NB4 (cell line): ENCODE data around the gene ACSM4.

Source experiments
- DNase-seq: peaks from one replicate; pipeline ENCODE4 v3.0.0; 2010; ENCODE audit warnings: low read depth
- H3K4me3 ChIP-seq: one replicate; pipeline ENCODE4 v1.5.1; 2011; ENCODE audit warnings: mild to moderate bottlenecking, low read depth, low read length, moderate library complexity
- MAX ChIP-seq: IDR thresholded peaks from 2 replicates; pipeline ENCODE4 v1.6.1; 2011; ENCODE audit warnings: low read depth, low read length
- MYC ChIP-seq: IDR thresholded peaks from 2 replicates; pipeline ENCODE4 v1.6.1; 2011; ENCODE audit warnings: low read depth, low read length
- POLR2A ChIP-seq: IDR thresholded peaks from 2 replicates; pipeline ENCODE4 v1.6.1; 2011; ENCODE audit warnings: mild to moderate bottlenecking; ENCODE audit not compliant: insufficient read length; ENCODE audit errors: extremely low read depth
- TF ChIP-seq, protein P1 (sequence below): IDR thresholded peaks from one replicate; pipeline ENCODE4 v1.5.1; 2012; ENCODE audit warnings: low read depth, low read length

ACSM4 gene

GRCh38 chr12:7297865-7298264 is 6.0 kb upstream of the ACSM4 start:
- H3K4me3 ChIP-seq = no peak overlapping the region
- TF ChIP-seq MYC (no peak), MAX (no peak), POLR2A (no peak)
- TF ChIP-seq, protein P1, sequence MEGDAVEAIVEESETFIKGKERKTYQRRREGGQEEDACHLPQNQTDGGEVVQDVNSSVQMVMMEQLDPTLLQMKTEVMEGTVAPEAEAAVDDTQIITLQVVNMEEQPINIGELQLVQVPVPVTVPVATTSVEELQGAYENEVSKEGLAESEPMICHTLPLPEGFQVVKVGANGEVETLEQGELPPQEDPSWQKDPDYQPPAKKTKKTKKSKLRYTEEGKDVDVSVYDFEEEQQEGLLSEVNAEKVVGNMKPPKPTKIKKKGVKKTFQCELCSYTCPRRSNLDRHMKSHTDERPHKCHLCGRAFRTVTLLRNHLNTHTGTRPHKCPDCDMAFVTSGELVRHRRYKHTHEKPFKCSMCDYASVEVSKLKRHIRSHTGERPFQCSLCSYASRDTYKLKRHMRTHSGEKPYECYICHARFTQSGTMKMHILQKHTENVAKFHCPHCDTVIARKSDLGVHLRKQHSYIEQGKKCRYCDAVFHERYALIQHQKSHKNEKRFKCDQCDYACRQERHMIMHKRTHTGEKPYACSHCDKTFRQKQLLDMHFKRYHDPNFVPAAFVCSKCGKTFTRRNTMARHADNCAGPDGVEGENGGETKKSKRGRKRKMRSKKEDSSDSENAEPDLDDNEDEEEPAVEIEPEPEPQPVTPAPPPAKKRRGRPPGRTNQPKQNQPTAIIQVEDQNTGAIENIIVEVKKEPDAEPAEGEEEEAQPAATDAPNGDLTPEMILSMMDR = no peak
- DNase-seq = no peak

DNA sequence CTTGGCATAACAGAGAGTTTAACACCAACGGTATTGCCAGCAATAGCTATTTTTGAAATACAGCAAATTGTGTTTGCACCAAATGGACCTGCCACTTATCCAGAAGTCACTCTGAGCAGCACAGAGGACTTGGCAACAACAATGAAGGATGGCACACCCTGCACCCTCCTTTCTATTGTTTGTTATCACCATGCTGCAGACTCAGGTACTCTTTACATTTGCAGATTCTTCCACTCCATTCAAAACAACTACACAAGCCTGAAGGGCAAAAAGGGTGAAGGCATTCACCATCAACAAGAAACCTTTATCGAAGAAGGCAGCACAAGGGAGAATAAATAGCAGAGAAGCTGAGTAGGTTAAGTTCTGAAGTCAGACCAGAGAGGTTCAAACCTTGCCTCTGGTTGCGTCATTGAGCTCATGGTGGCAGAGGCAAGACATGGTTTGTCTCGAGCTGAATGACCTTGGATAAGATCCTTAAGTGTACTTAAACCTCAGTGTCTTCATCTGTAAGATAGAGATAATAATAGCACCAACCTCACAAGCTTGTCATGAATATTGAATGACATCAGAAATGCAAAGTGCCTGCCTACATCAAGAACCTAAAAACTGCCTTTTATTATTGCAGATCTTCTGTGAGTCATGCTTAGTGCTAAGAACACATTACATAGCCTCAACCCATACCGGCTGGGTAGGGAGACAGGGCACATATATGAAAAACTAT is 1.4 kb upstream of the ACSM4 start:
- no peak for TF ChIP-seq MAX
- TF ChIP-seq MYC = no peak
- TF ChIP-seq POLR2A = no peak
- TF ChIP-seq, protein P1 = no peak
- no peak for DNase-seq
- no peak overlapping the region for H3K4me3 ChIP-seq

- H3K4me3 ChIP-seq = no peak overlapping the region
- DNase-seq = no peak
- TF ChIP-seq, protein P1 = no peak
Observed at GRCh38 chr12:7303230-7303629, 642 bp upstream of the ACSM4 start.

- TF ChIP-seq MAX = no peak
- TF ChIP-seq MYC = no peak
- TF ChIP-seq, protein P1 = no peak
- no peak for TF ChIP-seq POLR2A
- no peak for DNase-seq
Observed at GRCh38 chr12:7304456-7304855, 584 bp downstream of the ACSM4 start.

DNA sequence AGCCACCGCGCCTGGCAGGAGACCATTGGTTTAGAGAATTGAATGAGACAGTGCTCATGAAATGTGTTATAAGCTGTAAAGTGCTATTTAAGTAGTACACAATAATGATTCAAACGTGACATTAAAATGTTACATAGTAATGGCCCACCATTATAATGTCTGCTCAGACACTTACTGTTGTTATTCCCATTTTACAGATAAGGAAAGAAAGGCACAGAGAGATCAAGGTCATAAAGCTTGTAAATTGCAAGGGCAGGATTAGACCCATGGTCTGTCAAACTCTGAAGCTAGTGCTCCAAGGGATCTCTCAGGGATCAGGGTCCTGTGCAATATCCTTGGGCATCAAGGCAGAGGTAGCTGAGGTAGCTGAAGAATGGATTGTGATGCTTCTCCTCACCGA is 6.2 kb downstream of the ACSM4 start:
- H3K4me3 ChIP-seq = no peak overlapping the region
- DNase-seq = no peak
- TF ChIP-seq POLR2A (no peak), MAX (no peak), MYC (no peak)
- TF ChIP-seq, protein P1 = no peak

More at GRCh38 chr12:7304456-7304855, 584 bp downstream of the ACSM4 start:
- no peak overlapping the region for H3K4me3 ChIP-seq

DNA sequence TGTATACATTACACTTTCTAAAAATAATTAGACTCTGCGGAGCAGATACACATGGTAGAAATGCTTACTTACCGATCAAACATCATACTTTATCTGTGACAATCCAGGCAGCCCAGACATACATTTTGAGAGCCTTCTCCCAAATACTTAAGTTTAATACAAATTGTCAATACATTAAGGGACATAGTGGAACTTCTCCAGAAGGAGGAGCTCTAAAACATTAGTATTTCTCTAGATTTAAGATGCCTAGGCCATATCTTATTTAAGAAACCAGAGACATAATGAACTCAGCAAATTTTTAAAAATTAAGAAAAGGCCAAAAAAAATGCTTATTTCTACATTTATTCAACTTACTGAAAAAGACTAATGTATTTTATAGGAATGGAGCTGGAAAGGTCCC is 16.1 kb downstream of the ACSM4 start:
- no peak overlapping the region for H3K4me3 ChIP-seq
- TF ChIP-seq, protein P1 = no peak
- TF ChIP-seq POLR2A = no peak
- no peak for TF ChIP-seq MAX
- DNase-seq = peak; percentile 6
